C4-2B (cell line): Measurements from ENCODE around the gene LITAF.

Source experiments
- ZFX ChIP-seq: fragments of 450-650 bp; IDR thresholded peaks from 2 replicates; pipeline ENCODE4 v1.6.1; 2017
- TF ChIP-seq, protein P1 (sequence below): fragments of 450-650 bp; conservative IDR thresholded peaks from 2 replicates; pipeline ENCODE4 v1.5.1; 2017; ENCODE audit warnings: mild to moderate bottlenecking

DNA sequence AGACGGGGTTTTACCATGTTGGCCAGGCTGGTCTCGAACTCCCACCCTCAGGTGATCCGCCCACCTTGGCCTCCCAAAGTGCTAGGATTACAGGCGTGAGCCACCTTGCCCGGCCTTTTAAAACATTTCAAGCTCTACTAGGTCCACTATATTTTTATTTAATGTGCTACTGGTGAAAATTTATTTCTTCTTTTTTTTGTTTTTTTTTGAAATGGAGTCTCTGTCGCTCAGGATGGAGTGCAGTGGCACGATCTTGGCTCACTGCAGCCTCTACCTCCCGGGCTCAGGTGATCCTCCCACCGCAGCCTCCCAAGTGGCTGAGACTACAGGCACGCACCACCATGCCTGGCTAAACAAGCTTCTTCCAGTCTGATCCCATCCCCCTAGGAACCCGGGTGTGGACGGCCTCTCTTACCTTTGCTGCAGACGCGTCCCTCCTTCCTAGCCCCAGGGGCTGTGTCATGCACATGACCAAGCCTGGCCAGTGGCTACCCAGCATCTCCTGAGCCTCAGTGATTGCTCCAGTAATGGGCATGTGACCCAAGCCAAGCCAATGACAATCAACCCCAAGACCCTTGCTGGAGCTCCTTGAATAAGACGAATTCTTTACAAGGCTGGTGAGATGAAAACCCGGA lies 40.1 kb upstream of the LITAF start:
- TF ChIP-seq, protein P1, sequence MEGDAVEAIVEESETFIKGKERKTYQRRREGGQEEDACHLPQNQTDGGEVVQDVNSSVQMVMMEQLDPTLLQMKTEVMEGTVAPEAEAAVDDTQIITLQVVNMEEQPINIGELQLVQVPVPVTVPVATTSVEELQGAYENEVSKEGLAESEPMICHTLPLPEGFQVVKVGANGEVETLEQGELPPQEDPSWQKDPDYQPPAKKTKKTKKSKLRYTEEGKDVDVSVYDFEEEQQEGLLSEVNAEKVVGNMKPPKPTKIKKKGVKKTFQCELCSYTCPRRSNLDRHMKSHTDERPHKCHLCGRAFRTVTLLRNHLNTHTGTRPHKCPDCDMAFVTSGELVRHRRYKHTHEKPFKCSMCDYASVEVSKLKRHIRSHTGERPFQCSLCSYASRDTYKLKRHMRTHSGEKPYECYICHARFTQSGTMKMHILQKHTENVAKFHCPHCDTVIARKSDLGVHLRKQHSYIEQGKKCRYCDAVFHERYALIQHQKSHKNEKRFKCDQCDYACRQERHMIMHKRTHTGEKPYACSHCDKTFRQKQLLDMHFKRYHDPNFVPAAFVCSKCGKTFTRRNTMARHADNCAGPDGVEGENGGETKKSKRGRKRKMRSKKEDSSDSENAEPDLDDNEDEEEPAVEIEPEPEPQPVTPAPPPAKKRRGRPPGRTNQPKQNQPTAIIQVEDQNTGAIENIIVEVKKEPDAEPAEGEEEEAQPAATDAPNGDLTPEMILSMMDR = no peak
- TF ChIP-seq ZFX = no peak
